HG03060 (cell line): ENCODE results near the gene HDAC11.

Source experiments
- ATAC-seq: cut with Tn5 transposase; IDR thresholded peaks from one replicate; pipeline ENCODE4 v1.9.1; 2021; ENCODE audit warnings: low read depth, moderate number of reproducible peaks; ENCODE audit not compliant: unreplicated experiment

The HDAC11 gene

DNA sequence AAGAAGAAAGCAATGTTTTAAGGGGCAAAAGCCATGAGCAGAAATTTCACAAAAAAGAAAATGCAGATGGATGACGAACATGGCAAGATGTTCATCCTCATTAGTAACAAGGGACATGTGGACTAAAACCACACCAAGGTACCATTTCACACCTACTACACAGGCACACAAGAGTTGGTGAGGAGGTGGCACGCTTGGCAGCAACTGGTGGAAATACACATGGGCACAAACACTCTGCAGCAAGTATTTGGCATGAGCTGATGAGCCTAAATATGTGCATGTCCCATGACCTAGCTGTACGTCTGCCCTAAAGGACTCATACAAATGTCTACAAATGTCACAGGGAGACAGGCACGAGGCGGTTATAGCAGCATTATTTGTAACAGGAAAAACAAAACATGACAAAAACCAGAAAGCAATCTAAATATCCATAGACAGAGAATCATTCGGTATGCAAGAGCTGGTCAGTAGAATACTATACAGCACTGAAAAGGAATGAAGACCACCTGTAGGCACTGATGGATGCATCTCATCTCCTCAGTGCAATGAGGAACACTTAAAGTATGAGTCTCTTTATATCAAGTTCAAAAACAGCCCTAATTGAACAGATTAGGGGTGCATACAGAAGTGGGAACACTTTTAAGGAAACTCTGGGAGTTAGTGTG lies 57.3 kb downstream of the HDAC11 start:
- no peak for ATAC-seq

- ATAC-seq, result no peak
These were observed 57.8 kb downstream of the HDAC11 start for GRCh38 chr3:13537909-13538296.

DNA sequence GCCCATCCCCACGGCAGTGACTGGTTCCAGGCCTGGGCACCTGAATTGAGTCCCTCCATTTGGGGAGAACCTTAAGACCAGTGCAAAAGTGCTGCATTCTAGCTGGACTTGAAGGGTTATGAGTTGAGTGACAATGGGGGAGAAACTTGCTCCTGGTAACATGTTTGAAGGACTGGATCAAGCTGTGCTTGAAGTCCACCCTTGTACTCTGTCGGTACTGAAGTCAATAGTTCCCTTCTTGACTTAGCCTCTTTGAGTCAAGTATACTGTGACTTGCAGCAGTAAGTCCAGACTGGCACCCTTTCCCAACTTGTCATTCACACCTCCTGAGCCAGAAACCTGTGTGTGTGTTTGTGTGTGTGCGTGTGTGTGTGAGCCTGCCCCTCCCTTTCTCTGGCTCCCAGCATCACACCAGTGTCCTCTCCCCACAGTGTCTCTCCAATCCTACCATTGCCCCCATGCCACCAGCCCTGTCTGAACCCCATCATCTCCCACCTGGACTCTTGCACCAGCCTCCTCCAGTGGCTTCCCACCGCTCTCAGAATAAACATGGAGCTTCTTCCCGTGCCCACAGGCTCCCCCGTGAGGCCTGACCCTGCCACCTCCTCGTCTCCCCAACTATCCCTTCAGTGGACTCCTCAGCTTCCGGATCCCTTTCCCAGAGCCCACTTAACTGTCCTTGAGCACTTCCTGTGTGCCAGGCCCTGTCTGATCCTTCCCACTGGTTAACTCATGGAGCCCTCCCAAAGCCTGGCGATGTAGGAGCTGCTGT lies 58.6 kb downstream of the HDAC11 start:
- no peak for ATAC-seq

- no peak for ATAC-seq
These were observed 59.2 kb downstream of the HDAC11 start for GRCh38 chr3:13539292-13539638.

- ATAC-seq, result no peak
These were observed 59.6 kb downstream of the HDAC11 start for GRCh38 chr3:13539671-13540070.

DNA sequence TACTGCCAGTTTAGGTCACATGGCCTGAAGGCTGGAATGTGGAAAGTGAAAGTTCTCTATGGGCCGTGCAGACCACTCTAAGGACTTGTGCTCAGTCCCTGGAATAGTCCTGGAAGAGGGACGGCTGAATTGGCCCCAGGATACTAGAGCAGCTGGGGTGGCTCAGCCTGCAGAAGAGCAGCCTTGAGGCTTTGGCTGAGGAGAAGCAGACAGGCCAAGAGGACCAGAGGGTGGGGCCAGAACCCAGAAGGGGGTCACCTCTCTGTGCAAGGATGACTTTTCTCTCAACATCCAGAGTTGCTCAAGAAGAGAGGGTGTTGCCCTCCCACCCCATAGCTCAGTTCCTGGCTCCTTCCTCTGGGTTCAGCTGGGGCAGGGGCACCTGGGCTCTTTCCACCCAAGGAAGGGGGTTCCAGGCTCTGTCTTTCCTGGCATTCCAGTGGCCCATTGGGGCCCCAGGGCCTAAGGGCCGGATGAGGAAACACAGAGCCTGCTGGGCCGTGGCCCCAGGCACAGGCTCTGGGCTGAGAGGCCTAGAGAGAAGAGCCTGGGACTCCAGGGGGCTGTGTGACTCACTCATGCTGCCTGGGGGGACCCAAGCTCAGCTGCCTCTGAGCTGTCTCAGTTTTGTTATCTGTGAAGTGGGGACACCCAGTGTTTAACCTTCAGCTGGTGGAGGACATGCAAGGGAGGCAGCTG lies 60.3 kb downstream of the HDAC11 start:
- no peak for ATAC-seq

DNA sequence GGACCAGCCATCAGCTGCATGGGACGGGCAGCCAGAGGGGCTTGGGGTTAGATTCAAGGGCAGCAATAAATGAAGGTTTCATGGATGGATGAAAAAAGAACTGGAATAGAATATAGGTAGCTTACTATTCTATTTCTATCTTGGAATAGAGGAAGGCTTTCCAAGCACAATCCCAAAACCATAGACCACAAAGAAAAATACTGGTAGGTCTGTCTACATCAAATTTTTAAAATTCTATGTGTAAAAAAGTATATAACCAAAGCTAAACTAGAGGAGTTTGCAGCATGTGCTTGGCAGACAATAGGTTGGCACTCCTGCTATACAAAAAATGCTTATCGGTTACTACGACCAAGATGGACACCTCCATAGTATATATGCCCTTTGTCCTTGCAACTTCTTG lies 61.6 kb downstream of the HDAC11 start:
- no peak for ATAC-seq

DNA sequence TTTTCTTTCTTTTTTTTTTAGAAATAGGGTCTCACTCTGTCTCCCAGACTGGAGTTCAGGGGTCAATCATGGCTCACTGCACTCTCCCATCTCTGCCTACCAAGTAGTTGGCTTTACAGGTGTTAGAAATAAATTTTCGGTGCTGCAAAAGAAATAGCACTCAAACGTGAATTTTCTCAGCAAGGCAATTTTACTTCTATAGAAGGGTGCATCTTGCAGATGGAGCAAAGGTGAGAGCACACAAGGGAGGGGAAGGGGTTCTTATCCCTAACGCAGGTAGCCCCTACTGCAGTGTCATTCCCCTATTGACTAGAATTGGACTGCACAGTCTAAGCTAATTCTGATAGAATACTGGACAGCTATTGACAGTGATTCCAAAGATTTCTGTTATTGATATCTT lies 62.0 kb downstream of the HDAC11 start:
- ATAC-seq, result no peak

GRCh38 chr3:13543253-13543652 lies 63.1 kb downstream of the HDAC11 start:
- no peak for ATAC-seq

- no peak for ATAC-seq
These were observed 64.3 kb downstream of the HDAC11 start for GRCh38 chr3:13544293-13544831.

DNA sequence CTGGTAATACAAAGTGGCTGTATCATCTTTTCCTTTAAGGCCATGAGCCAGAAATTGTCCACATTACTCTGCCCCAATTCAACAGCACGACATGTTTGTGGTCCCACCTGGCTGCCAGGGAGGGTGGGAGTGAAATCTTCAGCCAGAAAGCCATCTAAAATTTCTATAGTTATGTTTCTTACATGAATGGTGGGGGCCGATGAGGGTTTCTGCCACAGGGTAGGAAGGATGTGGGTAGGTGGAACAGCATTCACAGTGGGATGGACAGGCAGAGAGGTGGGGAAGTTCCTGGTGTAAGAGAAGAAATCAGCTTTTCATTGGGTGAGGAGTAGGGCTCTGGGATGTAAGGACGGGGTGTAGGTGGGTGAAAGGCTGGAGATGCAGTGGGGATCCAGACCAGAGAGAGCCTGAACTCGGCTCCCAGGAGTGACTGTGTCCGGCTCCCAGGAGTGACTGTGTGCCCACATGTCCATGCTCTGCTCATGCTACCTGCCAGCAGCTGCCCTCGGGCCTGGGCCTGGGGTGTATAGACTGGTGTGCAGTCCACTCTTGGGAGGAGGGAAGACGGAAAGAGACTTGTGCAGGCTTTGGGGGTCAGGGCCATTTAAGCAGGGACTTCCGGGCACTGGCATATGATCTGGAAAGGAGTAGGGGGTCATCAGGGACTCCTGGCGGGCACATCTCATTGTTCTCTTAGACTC lies 65.0 kb downstream of the HDAC11 start:
- ATAC-seq, result no peak

DNA sequence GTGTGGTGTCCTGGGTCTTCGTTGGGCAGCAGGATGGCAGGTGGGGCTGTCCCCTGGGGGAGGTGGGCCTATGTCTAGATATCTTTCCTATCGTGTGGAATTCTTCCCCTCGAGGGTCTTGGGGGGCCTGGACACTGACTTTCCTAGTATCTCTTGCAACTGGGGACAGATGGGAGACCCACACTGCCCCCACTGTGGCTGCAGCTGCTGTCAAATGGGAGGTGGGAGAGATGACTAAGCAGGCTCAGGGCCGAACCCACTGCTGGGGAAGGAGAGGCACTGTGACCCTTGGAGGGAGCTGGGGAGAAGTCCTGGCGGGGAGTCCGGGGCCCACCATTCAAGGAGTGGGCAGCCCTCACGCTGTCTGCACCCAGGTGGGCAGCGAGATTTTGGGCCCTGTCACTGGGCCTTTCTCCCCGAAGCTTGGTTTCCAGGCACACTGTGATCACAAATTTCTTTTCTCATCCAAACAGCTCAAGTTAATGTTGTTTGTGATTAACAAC lies 65.9 kb downstream of the HDAC11 start:
- no peak for ATAC-seq

DNA sequence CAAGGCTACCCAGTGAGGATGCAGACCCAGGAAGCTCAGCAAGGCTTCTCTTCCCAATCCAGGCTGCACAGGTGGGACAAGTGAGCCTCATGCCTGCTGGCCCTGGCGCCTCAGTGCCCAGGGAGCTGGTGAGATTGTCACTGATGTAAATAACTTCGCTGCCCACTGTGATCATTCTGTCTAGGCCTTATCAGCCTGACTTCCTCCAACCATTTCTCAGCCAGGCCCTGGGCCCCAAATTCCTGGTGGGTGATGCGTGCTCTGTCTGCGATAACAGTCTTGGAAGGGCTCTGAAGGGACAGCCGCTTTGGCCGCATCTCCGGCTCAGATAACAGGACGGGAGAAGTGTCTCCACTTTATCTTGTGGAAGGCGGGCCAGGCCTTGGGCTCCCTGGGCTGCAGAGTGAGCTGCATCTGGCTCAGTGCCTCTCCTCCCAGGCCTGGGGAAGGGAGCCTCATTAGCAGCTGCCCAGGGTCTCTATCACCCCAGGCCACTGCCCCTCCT lies 66.6 kb downstream of the HDAC11 start:
- no peak for ATAC-seq

DNA sequence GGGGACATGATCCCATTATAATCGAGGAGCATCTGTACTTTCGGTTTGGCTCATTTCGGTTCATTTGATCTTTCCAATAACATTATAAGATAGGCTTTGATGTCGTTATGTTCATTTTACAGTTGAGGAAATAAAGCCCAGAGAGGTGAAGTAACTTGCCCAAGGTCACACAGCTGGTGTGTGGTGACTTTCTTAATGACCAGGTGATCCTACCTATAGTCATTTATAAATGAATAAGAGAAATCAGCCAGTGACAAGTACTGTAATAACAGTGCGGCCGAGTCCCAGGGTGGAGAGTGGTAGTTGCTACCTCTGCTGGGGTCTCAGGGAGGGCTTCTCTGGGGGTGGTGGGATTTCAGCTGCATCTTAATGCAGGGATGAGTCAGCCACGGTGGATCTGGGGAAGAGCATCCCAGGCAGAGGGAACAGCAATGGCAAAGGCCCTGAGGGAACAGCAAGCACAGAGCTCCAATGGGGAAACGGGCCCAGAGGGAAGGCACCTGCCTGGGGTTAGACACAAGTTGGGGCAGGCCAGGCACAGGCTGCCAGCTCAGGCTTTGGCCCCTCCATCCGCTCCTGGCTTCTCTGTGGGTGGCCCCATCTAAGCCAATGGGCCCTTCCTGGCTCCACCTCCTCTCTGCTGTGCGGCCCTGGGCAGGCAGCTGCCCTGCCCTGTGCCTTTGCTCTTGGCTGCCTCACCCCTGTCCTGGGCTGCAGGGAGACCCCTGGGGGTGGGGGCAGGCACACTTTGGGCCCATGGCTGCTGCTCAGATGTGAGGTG lies 67.7 kb downstream of the HDAC11 start:
- no peak for ATAC-seq

- no peak for ATAC-seq
These were observed 68.9 kb downstream of the HDAC11 start, which contains the start of gene FBLN2 for GRCh38 chr3:13548696-13549622. FBLN2 (plus strand) TSS chr3:13549125; CDS start chr3:13570356, 21,231 bp downstream.

DNA sequence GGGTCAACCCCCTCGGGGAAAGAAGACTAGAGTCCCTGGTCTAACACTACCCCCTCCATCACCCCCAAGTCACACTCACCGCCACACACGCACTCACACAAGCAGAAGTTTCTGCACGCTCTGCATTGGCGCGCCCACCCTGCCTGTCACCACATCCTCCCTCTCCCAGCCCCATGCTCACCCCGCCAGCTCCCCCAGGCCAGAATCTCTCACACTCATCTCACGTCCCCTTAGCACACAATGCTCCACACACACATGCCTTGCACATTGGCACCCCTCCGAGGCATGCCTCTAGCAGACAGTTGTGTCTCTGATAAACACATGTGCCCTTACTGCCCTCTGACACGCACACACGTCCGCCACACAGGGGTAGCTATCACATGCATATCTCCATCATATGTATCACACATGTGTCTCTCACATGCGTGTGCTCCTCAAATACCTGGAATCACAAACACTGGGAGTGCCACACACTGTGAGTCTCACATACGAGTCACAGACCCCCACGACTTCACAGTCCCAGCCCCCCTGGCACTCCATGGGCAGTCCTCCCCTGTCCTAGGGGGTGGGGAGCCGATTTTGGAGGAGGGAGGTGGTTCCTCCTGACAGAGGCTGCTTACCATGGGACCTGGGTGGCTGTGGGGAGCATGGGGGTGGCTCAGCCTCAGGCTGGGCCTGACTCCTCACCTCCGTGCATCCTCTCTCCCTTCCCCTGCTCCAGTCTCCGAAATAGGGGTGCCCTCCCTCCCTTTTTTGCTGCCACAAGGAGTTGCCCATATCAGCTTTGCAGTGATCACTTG lies 69.7 kb downstream of the HDAC11 start:
- ATAC-seq, result no peak

DNA sequence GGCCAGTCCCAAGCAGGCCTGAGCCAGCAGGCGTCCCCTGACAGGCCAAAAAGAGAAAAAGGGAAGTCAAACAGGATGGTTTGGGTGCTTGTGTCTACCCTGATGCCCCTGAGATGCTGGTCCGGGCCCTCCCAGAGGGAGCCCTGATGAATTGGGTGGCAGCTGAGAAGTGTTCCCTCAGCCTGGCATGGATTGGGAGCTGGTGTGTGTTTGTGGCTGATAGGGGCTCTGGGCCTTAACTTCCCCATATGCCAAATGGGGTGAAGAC lies 70.3 kb downstream of the HDAC11 start:
- ATAC-seq, result no peak

DNA sequence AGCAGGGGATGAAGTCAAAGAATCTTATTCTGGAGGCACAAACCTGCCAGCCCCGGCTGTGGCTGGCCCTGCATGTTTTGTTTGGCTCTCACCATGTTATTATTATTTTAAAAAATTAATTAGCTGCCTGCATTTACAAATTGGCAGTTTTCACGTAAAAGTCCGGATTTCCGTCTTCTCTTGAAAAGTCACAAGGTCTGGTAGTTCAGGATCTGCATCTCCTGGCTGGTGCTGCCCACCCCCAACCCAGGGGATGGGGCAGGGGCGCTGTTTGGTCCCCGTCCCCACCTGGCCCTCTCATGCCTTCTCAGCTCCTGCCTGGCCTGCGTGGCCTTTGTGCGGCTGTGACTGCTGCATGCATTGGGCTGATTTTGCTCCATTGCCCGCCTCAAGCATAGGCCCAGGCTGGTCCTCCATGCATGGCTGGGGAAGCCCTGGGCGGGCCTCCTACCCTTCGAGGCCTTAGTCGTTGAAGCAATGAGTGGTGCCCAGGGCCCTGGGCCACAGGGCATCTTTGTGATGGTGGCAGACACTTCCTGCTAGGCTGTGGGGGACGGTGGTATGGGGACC lies 70.8 kb downstream of the HDAC11 start:
- no peak for ATAC-seq
